CD8-positive, alpha-beta memory T cell (primary cell): ENCODE data around the gene SIT1. TPM values are rescaled to one million over a fixed set of nuclear protein-coding genes. Genes with fewer than 3 reads are reported as not detected.

ENCODE experiments used
- CTCF ChIA-PET: fragments of 350-600 bp; sonication (Branson Sonifier 250); formaldehyde crosslinking; loops from one replicate; lab custom pipeline; 2021; ENCODE audit warnings: antibody characterized with exemption; lab: Charles Lee
- POLR2A ChIA-PET: fragments of 350-600 bp; sonication (Branson Sonifier 250); formaldehyde crosslinking; loops from one replicate; lab custom pipeline; 2021; ENCODE audit warnings: antibody characterized with exemption; lab: Charles Lee
- DNase-seq, 5 donors: peaks; one replicate each; pipeline versions ENCODE4 v3.0.0 to v3.0.0-alpha.2; 2020 to 2022; ENCODE audit warnings: mixed read lengths in 1 of 5
- H3K27ac ChIP-seq: one replicate; pipeline ENCODE4 v1.7.0; 2013; ENCODE audit warnings: low read depth, mild to moderate bottlenecking, low read length, moderate library complexity
- H3K27me3 ChIP-seq: 2 replicates; pipeline ENCODE4 v1.7.0; 2013; ENCODE audit warnings: low read length, mild to moderate bottlenecking; ENCODE audit not compliant: insufficient read depth, poor library complexity, severe bottlenecking
- H3K36me3 ChIP-seq: 2 replicates; pipeline ENCODE4 v1.7.0; 2013; ENCODE audit warnings: mild to moderate bottlenecking, low read length, moderate library complexity; ENCODE audit not compliant: insufficient read depth
- H3K4me1 ChIP-seq: 2 replicates; pipeline ENCODE4 v1.7.0; 2013; ENCODE audit warnings: mild to moderate bottlenecking, low read length, moderate library complexity; ENCODE audit not compliant: insufficient read depth
- H3K4me3 ChIP-seq: 2 replicates; pipeline ENCODE4 v1.7.0; 2013; ENCODE audit warnings: mild to moderate bottlenecking, low read length
- H3K9me3 ChIP-seq: 2 replicates; pipeline ENCODE4 v1.7.0; 2013; ENCODE audit warnings: mild to moderate bottlenecking, low read length
- H3K27ac Mint-ChIP-seq, 8 donors: one replicate each; pipeline ENCODE4 v1.8.0; 2020 to 2021; ENCODE audit warnings: mixed read lengths in 8 of 8, mild to moderate bottlenecking in 6 of 8, inconsistent platforms in 3 of 8, moderate library complexity in 3 of 8
- H3K27me3 Mint-ChIP-seq, 2 donors: one replicate each; pipeline ENCODE4 v1.8.0; 2020 to 2021; ENCODE audit warnings: mixed read lengths in 2 of 2, mild to moderate bottlenecking in 1 of 2, moderate library complexity in 1 of 2
- H3K36me3 Mint-ChIP-seq, 3 donors: one replicate each; pipeline ENCODE4 v1.8.0; 2020 to 2021; ENCODE audit warnings: mixed read lengths in 3 of 3, inconsistent platforms in 1 of 3, mild to moderate bottlenecking in 1 of 3
- H3K4me1 Mint-ChIP-seq, 3 donors: one replicate each; pipeline ENCODE4 v1.8.0; 2020 to 2021; ENCODE audit warnings: mixed read lengths in 3 of 3, inconsistent platforms in 1 of 3, mild to moderate bottlenecking in 1 of 3
- H3K4me3 Mint-ChIP-seq, 7 donors: one replicate each; pipeline ENCODE4 v1.8.0; 2020 to 2021; ENCODE audit warnings: mixed read lengths in 7 of 7, mild to moderate bottlenecking in 6 of 7, moderate library complexity in 4 of 7, inconsistent platforms in 2 of 7
- H3K9me3 Mint-ChIP-seq, 5 donors: one replicate each; pipeline ENCODE4 v1.8.0; 2020 to 2022; ENCODE audit warnings: mixed read lengths in 5 of 5, mild to moderate bottlenecking in 3 of 5, moderate library complexity in 2 of 5, inconsistent platforms in 1 of 5
- polyA plus RNA-seq: library from polyadenylated mRNA; unstranded; fragments of 300-500 nt; fragmentation: Illumina TruSeq; gene quantifications from one replicate; pipeline ENCODE4 v1.2.3, GENCODE V29; 2021
- total RNA-seq, 2 experiments: library from RNA; stranded (reverse); gene quantifications; one replicate each; pipeline ENCODE4 v1.2.3, GENCODE V29; 2021

The SIT1 gene
- total and polyA plus RNA-seq, 3 experiments from 2014 or later = 43.1 to 196 (median 43.1) TPM

- Mint-ChIP-seq H3K27ac (peak overlapping the region; percentile 73 to 100 (median 96)), H3K9me3 (no peaks in the 10 kb centered on the region), H3K36me3 (peaks cover 2 to 12% (median 10%) of the 10 kb centered on the region in 3 donors), H3K4me1 (peaks cover 47 to 62% (median 58%) of the 10 kb centered on the region in 3 donors), H3K4me3 (peak overlapping the region; percentile 87 to 91 (median 89)), H3K27me3 (peaks cover 0 to 2% of the 10 kb centered on the region in 2 donors)
- ChIA-PET POLR2A (interaction anchor here (1.1 to 2.1 kb wide), 2 partner anchors 60 to 67 kb away, joined by 4 to 6 read pairs; partner anchors contain the start of genes CREB3, TESK1 and TLN1), CTCF (interaction anchor here (0.7 to 8.6 kb wide), 10 partner anchors 8 to 62 kb away, joined by 3 to 82 read pairs (median 8); partner anchors contain the start of genes CCDC107 and RMRP)
- Histone ChIP-seq H3K4me3 (peak overlapping the region; percentile 84), H3K27ac (peak overlapping the region; percentile 39), H3K36me3 (peaks cover 5% of the 10 kb centered on the region), H3K9me3 (no peaks in the 10 kb centered on the region), H3K27me3 (no peaks in the 10 kb centered on the region), H3K4me1 (peaks cover 46% of the 10 kb centered on the region)
- DNase-seq = no peak
These were observed 14.7 kb upstream of the SIT1 start for GRCh38 chr9:35665471-35665818.

GRCh38 chr9:35664531-35665470 is 14.1 kb upstream of the SIT1 start, which contains the start of gene ARHGEF39:
ARHGEF39 (minus strand) TSS chr9:35665195; CDS start chr9:35665169, 26 bp downstream.
- Histone ChIP-seq H3K9me3 (no peaks in the 10 kb centered on the region), H3K27ac (peak within 1 kb of the TSS; percentile 39), H3K4me3 (peak within 1 kb of the TSS; percentile 84), H3K27me3 (no peaks in the 10 kb centered on the region), H3K4me1 (peaks cover 52% of the 10 kb centered on the region), H3K36me3 (peaks cover 10% of the 10 kb centered on the region)
- CTCF ChIA-PET = interaction anchor here (0.7 to 8.6 kb wide), 16 partner anchors 7 to 92 kb away, joined by 3 to 82 read pairs (median 6); partner anchors contain the start of genes CCDC107 and RMRP
- no peaks in the 10 kb centered on the region for H3K9me3 Mint-ChIP-seq
- peaks cover 53 to 68% (median 64%) of the 10 kb centered on the region in 3 donors for H3K4me1 Mint-ChIP-seq
- peak; percentile 60 to 79 (median 71) for DNase-seq
- POLR2A ChIA-PET = interaction anchor here (0.8 to 2.1 kb wide), 6 partner anchors 18 to 562 kb away, joined by 3 to 6 read pairs (median 4); partner anchors contain the start of genes CREB3, STOML2, TESK1 and TLN1
- peaks cover 5 to 18% (median 13%) of the 10 kb centered on the region in 3 donors for H3K36me3 Mint-ChIP-seq
- H3K27ac Mint-ChIP-seq = peak within 1 kb of the TSS; percentile 73 to 100 (median 97)
- H3K4me3 Mint-ChIP-seq = peak within 1 kb of the TSS; percentile 87 to 91 (median 89)
- H3K27me3 Mint-ChIP-seq = peaks cover 0 to 2% of the 10 kb centered on the region in 2 donors

- Mint-ChIP-seq H3K27ac (peak overlapping the region; percentile 83 to 100 (median 99)), H3K36me3 (peaks cover 11 to 29% (median 13%) of the 10 kb centered on the region in 3 donors), H3K27me3 (peaks cover 4 to 10% of the 10 kb centered on the region in 2 donors), H3K4me1 (peaks cover 68 to 87% (median 83%) of the 10 kb centered on the region in 3 donors), H3K4me3 (peak overlapping the region; percentile 18 to 91 (median 84)), H3K9me3 (peaks cover 0 to 6% (median 4%) of the 10 kb centered on the region in 5 donors)
- no peaks in the 10 kb centered on the region for H3K27me3 ChIP-seq
- peak overlapping the region; percentile 7 for H3K27ac ChIP-seq
- peaks cover 10% of the 10 kb centered on the region for H3K36me3 ChIP-seq
- H3K4me3 ChIP-seq = peak overlapping the region; percentile 24
- H3K4me1 ChIP-seq = peaks cover 64% of the 10 kb centered on the region
- POLR2A ChIA-PET = interaction anchor here (1.1 kb wide), 1 partner anchor 59 kb away, joined by 3 read pairs; no protein-coding TSS in a partner anchor
- CTCF ChIA-PET = interaction anchor here (1.2 to 10.0 kb wide), 5 partner anchors 16 to 220 kb away, joined by 3 to 162 read pairs (median 5); partner anchors contain the start of gene SIT1
- no peak for DNase-seq
- H3K9me3 ChIP-seq = no peaks in the 10 kb centered on the region
These were observed 11.7 kb upstream of the SIT1 start for GRCh38 chr9:35662437-35662836.

GRCh38 chr9:35661756-35662350 is 11.1 kb upstream of the SIT1 start:
- POLR2A ChIA-PET = interaction anchor here (1.1 to 1.2 kb wide), 2 partner anchors 15 to 58 kb away, joined by 3 read pairs; no protein-coding TSS in a partner anchor
- Mint-ChIP-seq H3K36me3 (peaks cover 11 to 29% (median 13%) of the 10 kb centered on the region in 3 donors), H3K9me3 (peaks cover 0 to 6% (median 4%) of the 10 kb centered on the region in 5 donors), H3K4me3 (peak overlapping the region; percentile 72 to 91 (median 84)), H3K4me1 (peaks cover 74 to 93% (median 89%) of the 10 kb centered on the region in 3 donors), H3K27ac (peak overlapping the region; percentile 83 to 100 (median 99)), H3K27me3 (peaks cover 4 to 10% of the 10 kb centered on the region in 2 donors)
- CTCF ChIA-PET = interaction anchor here (0.9 to 10.0 kb wide), 10 partner anchors 16 to 221 kb away, joined by 3 to 162 read pairs (median 4); partner anchors contain the start of genes CREB3, SIT1 and TLN1
- Histone ChIP-seq H3K4me1 (peaks cover 70% of the 10 kb centered on the region), H3K4me3 (peak overlapping the region; percentile 24), H3K27me3 (no peaks in the 10 kb centered on the region), H3K9me3 (no peaks in the 10 kb centered on the region), H3K36me3 (peaks cover 10% of the 10 kb centered on the region), H3K27ac (peak overlapping the region; percentile 7)
- peak in 4 of 5 donors; percentile 28 to 68 (median 53) for DNase-seq

DNA sequence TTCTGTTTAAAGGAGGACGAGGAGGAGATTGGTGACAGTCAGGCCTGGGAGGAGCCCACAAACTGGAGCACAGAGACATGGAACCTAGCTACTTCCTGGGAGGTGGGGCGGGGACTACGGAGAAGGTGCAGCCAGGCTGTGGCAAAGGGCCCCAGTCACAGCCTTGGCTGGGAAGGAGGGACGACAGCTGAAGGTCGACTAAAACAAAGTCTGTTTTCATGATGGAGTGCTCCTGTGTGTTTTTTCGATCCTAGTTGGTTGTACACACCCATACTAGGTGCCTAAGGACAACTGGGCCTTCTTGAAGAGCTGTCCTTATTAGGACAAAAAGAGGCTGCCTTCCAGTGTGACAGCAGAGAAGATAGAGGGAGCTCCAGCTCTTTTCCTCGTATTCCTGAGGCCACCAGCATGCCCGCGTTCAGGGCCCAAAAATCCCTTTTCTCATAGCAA is 10.3 kb upstream of the SIT1 start:
- H3K4me1 Mint-ChIP-seq = peaks cover 81 to 95% (median 93%) of the 10 kb centered on the region in 3 donors
- H3K4me3 Mint-ChIP-seq = peak overlapping the region; percentile 30 to 97 (median 70)
- peaks cover 4 to 10% of the 10 kb centered on the region in 2 donors for H3K27me3 Mint-ChIP-seq
- ChIA-PET POLR2A (interaction anchor here (0.6 to 1.5 kb wide), 4 partner anchors 12 to 57 kb away, joined by 3 to 6 read pairs (median 3); no protein-coding TSS in a partner anchor), CTCF (interaction anchor here (0.9 to 10.0 kb wide), 14 partner anchors 15 to 544 kb away, joined by 3 to 162 read pairs (median 4); partner anchors contain the start of genes CREB3, SIT1 and TLN1)
- Histone ChIP-seq H3K4me3 (no peak overlapping the region), H3K27me3 (no peaks in the 10 kb centered on the region), H3K27ac (no peak overlapping the region), H3K9me3 (no peaks in the 10 kb centered on the region), H3K36me3 (peaks cover 10% of the 10 kb centered on the region), H3K4me1 (peaks cover 73% of the 10 kb centered on the region)
- peaks cover 11 to 29% (median 13%) of the 10 kb centered on the region in 3 donors for H3K36me3 Mint-ChIP-seq
- no peak for DNase-seq
- H3K9me3 Mint-ChIP-seq = peaks cover 0 to 6% (median 4%) of the 10 kb centered on the region in 5 donors
- peak overlapping the region; percentile 40 to 100 (median 98) for H3K27ac Mint-ChIP-seq

- Histone ChIP-seq H3K36me3 (peaks cover 10% of the 10 kb centered on the region), H3K27me3 (no peaks in the 10 kb centered on the region), H3K4me1 (peaks cover 67% of the 10 kb centered on the region), H3K9me3 (no peaks in the 10 kb centered on the region), H3K27ac (no peak overlapping the region), H3K4me3 (peak overlapping the region; percentile 90)
- H3K4me3 Mint-ChIP-seq = peak overlapping the region; percentile 84 to 97 (median 92)
- peak overlapping the region; percentile 94 to 100 (median 98) for H3K27ac Mint-ChIP-seq
- peaks cover 0 to 6% (median 4%) of the 10 kb centered on the region in 5 donors for H3K9me3 Mint-ChIP-seq
- CTCF ChIA-PET = interaction anchor here (0.9 to 10.0 kb wide), 21 partner anchors 7 to 556 kb away, joined by 3 to 162 read pairs (median 10); partner anchors contain the start of genes ARHGEF39, CD72, CREB3 and SIT1
- peaks cover 11 to 29% (median 13%) of the 10 kb centered on the region in 3 donors for H3K36me3 Mint-ChIP-seq
- H3K27me3 Mint-ChIP-seq = peaks cover 4 to 10% of the 10 kb centered on the region in 2 donors
- peaks cover 75 to 88% (median 85%) of the 10 kb centered on the region in 3 donors for H3K4me1 Mint-ChIP-seq
- POLR2A ChIA-PET = interaction anchor here (1.2 to 5.1 kb wide), 5 partner anchors 10 to 72 kb away, joined by 3 to 53 read pairs (median 6); partner anchors contain the start of genes CREB3 and TLN1
- DNase-seq = no peak
These were observed 8.6 kb upstream of the SIT1 start for GRCh38 chr9:35659340-35659739.
